Transverse colon (tissue), 3 donors: ENCODE measurements around the gene IMMP2L.

Source experiments
- CTCF ChIP-seq, 5 experiments: fragments of 200-600 bp in 3 of 5; fragments of 450-650 bp in 2 of 5; sonication (generic) in 3 of 5; IDR thresholded peaks; 1 replicate in 2 of 5; 2 replicates in 3 of 5; pipeline ENCODE4 v1.5.1; 2016 to 2017; ENCODE audit warnings: antibody characterized with exemption in 5 of 5, inconsistent platforms in 3 of 5, mild to moderate bottlenecking in 2 of 5, moderate library complexity in 1 of 5
- EP300 ChIP-seq: sonication (generic); formaldehyde crosslinking; IDR thresholded peaks from one replicate; pipeline ENCODE4 v1.6.1; 2017; ENCODE audit warnings: antibody characterized with exemption, low read depth
- POLR2A ChIP-seq: fragments of 450-650 bp; IDR thresholded peaks from one replicate; pipeline ENCODE4 v1.6.1; 2016; ENCODE audit warnings: antibody characterized with exemption, mild to moderate bottlenecking, moderate library complexity

DNA sequence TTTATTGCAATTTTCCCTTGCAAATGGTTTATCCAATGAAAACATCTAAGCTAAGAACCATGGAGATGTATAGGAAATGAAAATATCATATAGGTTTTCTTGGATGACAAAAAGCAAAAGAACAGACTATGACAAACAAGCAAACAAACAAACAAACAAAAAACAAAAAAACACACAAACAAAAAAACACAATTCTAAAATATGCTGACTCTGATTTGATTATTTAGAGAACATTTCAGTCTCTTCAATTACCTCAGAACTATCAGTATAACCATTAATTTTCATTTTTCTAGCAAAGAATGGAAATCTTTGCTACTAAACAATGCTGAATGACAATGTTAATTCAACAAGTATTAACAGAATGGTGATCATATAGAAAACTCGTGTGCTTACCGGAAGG is 840.9 kb downstream of the IMMP2L start:
- no peak for TF ChIP-seq CTCF (IDR thresholded peaks at IDR 0.05)
- no peak for TF ChIP-seq POLR2A
- TF ChIP-seq EP300, result no peak
